Liver (tissue), 9 donors: ENCODE measurements around the gene UTP25. TPM values are rescaled to one million over a fixed set of nuclear protein-coding genes. Genes with fewer than 3 reads are reported as not detected.

Experiments used
- DNase-seq: peaks from one replicate; pipeline ENCODE4 v3.0.0-alpha.2; 2017; ENCODE audit warnings: low spot score
- H3K27ac ChIP-seq, 2 donors: one replicate each; pipeline ENCODE4 v1.7.0; 2013; ENCODE audit warnings: inconsistent platforms in 2 of 2, low read length in 2 of 2, control low read depth in 1 of 2, low read depth in 1 of 2, mild to moderate bottlenecking in 1 of 2
- H3K27me3 ChIP-seq, 4 donors: one replicate each; pipeline versions ENCODE4 v1.6.1 to v1.7.0; 2013; ENCODE audit warnings: low read length in 3 of 4, inconsistent platforms in 1 of 4, mild to moderate bottlenecking in 1 of 4, moderate library complexity in 1 of 4; ENCODE audit not compliant: control insufficient read depth in 4 of 4, insufficient read depth in 4 of 4
- H3K36me3 ChIP-seq, 4 donors: one replicate each; pipeline versions ENCODE4 v1.6.1 to v1.7.0; 2013; ENCODE audit warnings: low read length in 3 of 4, mild to moderate bottlenecking in 3 of 4, low read depth in 1 of 4, moderate library complexity in 1 of 4; ENCODE audit not compliant: control insufficient read depth in 4 of 4, insufficient read depth in 3 of 4
- H3K4me1 ChIP-seq, 4 donors: one replicate each; pipeline versions ENCODE4 v1.6.1 to v1.7.0; 2013; ENCODE audit warnings: low read length in 3 of 4, mild to moderate bottlenecking in 3 of 4, moderate library complexity in 1 of 4; ENCODE audit not compliant: control insufficient read depth in 4 of 4, insufficient read depth in 4 of 4
- H3K4me3 ChIP-seq, 3 donors: one replicate each; pipeline versions ENCODE4 v1.6.1 to v1.7.0; 2013; ENCODE audit warnings: low read length in 3 of 3, control low read depth in 1 of 3, low read depth in 1 of 3, mild to moderate bottlenecking in 1 of 3
- H3K9ac ChIP-seq, 2 donors: one replicate each; pipeline ENCODE4 v1.7.0; 2013; ENCODE audit warnings: low read length in 2 of 2, mild to moderate bottlenecking in 2 of 2, moderate library complexity in 2 of 2, control low read depth in 1 of 2, low read depth in 1 of 2
- H3K9me3 ChIP-seq, 4 donors: one replicate each; pipeline versions ENCODE4 v1.6.1 to v1.7.0; 2013; ENCODE audit warnings: low read length in 3 of 4; ENCODE audit not compliant: control insufficient read depth in 4 of 4
- EGR1 ChIP-seq, 2 donors: IDR thresholded peaks; 2 replicates each; pipeline ENCODE4 v1.6.1; 2016 to 2018; ENCODE audit warnings: antibody characterized with exemption in 2 of 2, low read depth in 2 of 2
- FOXA1 ChIP-seq: IDR thresholded peaks from 2 replicates; pipeline ENCODE4 v1.6.1; 2016; ENCODE audit warnings: antibody characterized with exemption
- FOXA2 ChIP-seq: IDR thresholded peaks from 2 replicates; pipeline ENCODE4 v1.6.1; 2016; ENCODE audit warnings: antibody characterized with exemption
- GABPA ChIP-seq, 2 donors: IDR thresholded peaks in 1 of 2; conservative IDR thresholded peaks in 1 of 2; 2 replicates each; pipeline ENCODE4 v1.6.1; 2016; ENCODE audit warnings: antibody characterized with exemption in 2 of 2, mild to moderate bottlenecking in 1 of 2, moderate library complexity in 1 of 2
- HNF4G ChIP-seq: IDR thresholded peaks from 2 replicates; pipeline ENCODE4 v1.6.1; 2016; ENCODE audit warnings: antibody characterized with exemption
- JUND ChIP-seq, 2 donors: IDR thresholded peaks; 2 replicates each; pipeline ENCODE4 v1.6.1; 2016; ENCODE audit warnings: antibody characterized with exemption in 2 of 2
- NR2F2 ChIP-seq: IDR thresholded peaks from 2 replicates; pipeline ENCODE4 v1.6.1; 2016; ENCODE audit warnings: antibody characterized with exemption
- RAD21 ChIP-seq, 2 donors: IDR thresholded peaks; 2 replicates each; pipeline ENCODE4 v1.6.1; 2016; ENCODE audit warnings: antibody characterized with exemption in 2 of 2, mild to moderate bottlenecking in 2 of 2
- RXRA ChIP-seq, 2 donors: IDR thresholded peaks; 2 replicates each; pipeline ENCODE4 v1.6.1; 2017 to 2018; ENCODE audit warnings: antibody characterized with exemption in 2 of 2, mild to moderate bottlenecking in 1 of 2
- SP1 ChIP-seq: IDR thresholded peaks from 2 replicates; pipeline ENCODE4 v1.6.1; 2018; ENCODE audit warnings: antibody characterized with exemption, mild to moderate bottlenecking
- TAF1 ChIP-seq: conservative IDR thresholded peaks from 2 replicates; pipeline ENCODE4 v1.6.1; 2016; ENCODE audit warnings: antibody characterized with exemption, mild to moderate bottlenecking
- YY1 ChIP-seq: IDR thresholded peaks from 2 replicates; pipeline ENCODE4 v1.6.1; 2016; ENCODE audit warnings: antibody characterized with exemption, mild to moderate bottlenecking
- WGBS: extraction: QIAGEN DNeasy Blood & Tissue Kit; methylation state at CpG from one replicate; pipeline ENCODE4 v1.1.7; 2013; 5-methylcytosine and 5-hydroxymethylcytosine counted together
- polyA plus RNA-seq, 2 donors: library from polyadenylated mRNA; stranded (reverse) in 1 of 2; unstranded in 1 of 2; fragments of 200-250 nt in 1 of 2; fragments of >200 nt in 1 of 2; fragmentation: Nextera tagmentation in 1 of 2; extraction: Ambion mirVana in 1 of 2; gene quantifications; one replicate each; pipeline versions ENCODE4 v1.2.1 to v1.2.3, GENCODE V29; 2013 to 2015
- total RNA-seq, 2 donors: library from RNA; depleted of rRNA; stranded (reverse); fragments of >200 nt; gene quantifications; one replicate each; pipeline ENCODE4 v1.2.3, GENCODE V29; 2014
- TF ChIP-seq, protein P1 (sequence below): IDR thresholded peaks from 2 replicates; pipeline ENCODE4 v1.6.1; 2016; ENCODE audit warnings: antibody characterized with exemption
- TF ChIP-seq, protein P2 (sequence below): IDR thresholded peaks from 2 replicates; pipeline ENCODE4 v1.6.1; 2016; ENCODE audit warnings: antibody characterized with exemption, mild to moderate bottlenecking
- TF ChIP-seq, protein P3 (sequence below): IDR thresholded peaks from 2 replicates; pipeline ENCODE4 v1.6.1; 2016; ENCODE audit warnings: antibody characterized with exemption
- TF ChIP-seq, protein P4 (sequence below): fragments of 150-350 bp; IDR thresholded peaks from 2 replicates; pipeline ENCODE4 v1.5.1; 2017; ENCODE audit warnings: improper control_type of control experiment, low read depth, low read length; ENCODE audit not compliant: missing input control
- TF ChIP-seq, protein P5 (sequence below): IDR thresholded peaks from 2 replicates; pipeline ENCODE4 v1.6.1; 2016; ENCODE audit warnings: antibody characterized with exemption
- donor health status: healthy.
- donor health status: healthy.
- donor health status: healthy.
- donor health status: healthy.
- donor health status: healthy.

Gene UTP25
- total and polyA plus RNA-seq, 4 donors, result 2.4 to 7.7 (median 3.0) TPM

DNA sequence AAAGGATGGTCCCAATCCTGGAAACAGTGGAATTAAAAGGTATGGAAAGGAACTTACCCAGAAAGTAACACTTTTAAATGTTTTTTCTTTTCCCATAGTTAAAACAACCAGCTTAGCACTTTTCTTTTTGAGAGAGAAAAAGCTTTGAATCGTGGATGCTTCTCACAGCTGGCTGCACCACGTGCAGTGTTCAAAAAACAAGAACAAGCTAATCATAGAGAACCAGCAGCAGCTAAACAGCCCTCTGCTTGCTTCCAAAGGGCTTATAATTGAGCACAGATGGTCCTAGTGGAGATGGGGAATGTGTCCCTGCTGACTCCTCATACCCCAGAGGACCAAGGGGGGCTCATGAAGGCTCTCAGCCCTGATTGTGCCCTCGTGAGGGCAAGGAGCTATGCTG is 26.4 kb downstream of the UTP25 start:
- TF ChIP-seq EGR1 (IDR thresholded peaks at IDR 0.05; ENCODE audit: low read depth in 2 of 2) (no peak), YY1 (no peak), NR2F2 (no peak)
- TF ChIP-seq, protein P1, sequence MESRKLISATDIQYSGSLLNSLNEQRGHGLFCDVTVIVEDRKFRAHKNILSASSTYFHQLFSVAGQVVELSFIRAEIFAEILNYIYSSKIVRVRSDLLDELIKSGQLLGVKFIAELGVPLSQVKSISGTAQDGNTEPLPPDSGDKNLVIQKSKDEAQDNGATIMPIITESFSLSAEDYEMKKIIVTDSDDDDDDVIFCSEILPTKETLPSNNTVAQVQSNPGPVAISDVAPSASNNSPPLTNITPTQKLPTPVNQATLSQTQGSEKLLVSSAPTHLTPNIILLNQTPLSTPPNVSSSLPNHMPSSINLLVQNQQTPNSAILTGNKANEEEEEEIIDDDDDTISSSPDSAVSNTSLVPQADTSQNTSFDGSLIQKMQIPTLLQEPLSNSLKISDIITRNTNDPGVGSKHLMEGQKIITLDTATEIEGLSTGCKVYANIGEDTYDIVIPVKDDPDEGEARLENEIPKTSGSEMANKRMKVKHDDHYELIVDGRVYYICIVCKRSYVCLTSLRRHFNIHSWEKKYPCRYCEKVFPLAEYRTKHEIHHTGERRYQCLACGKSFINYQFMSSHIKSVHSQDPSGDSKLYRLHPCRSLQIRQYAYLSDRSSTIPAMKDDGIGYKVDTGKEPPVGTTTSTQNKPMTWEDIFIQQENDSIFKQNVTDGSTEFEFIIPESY, result no peak
- H3K4me1 ChIP-seq, result no peaks in the 10 kb centered on the region
- DNase-seq, result no peak
- WGBS, result 81% methylated on average over 3 of the region's 3 CpGs
- no peaks in the 10 kb centered on the region for H3K27me3 ChIP-seq
- no peak overlapping the region for H3K9ac ChIP-seq
- no peaks in the 10 kb centered on the region for H3K9me3 ChIP-seq
- peaks cover 5 to 43% (median 21%) of the 10 kb centered on the region in 4 donors for H3K36me3 ChIP-seq
- no peak overlapping the region for H3K27ac ChIP-seq
- H3K4me3 ChIP-seq, result no peak overlapping the region

GRCh38 chr1:209855006-209855405 is 27.2 kb downstream of the UTP25 start:
- TF ChIP-seq GABPA (IDR thresholded peaks at IDR 0.05 in 1 of 2, conservative IDR thresholded peaks at IDR 0.05 in 1 of 2) (no peak), HNF4G (no peak), SP1 (no peak), YY1 (no peak), FOXA1 (no peak), JUND (IDR thresholded peaks at IDR 0.05) (no peak), TAF1 (no peak), RAD21 (IDR thresholded peaks at IDR 0.05) (no peak), RXRA (IDR thresholded peaks at IDR 0.05) (no peak), FOXA2 (no peak), EGR1 (IDR thresholded peaks at IDR 0.05; ENCODE audit: low read depth in 2 of 2) (no peak), NR2F2 (no peak)
- TF ChIP-seq, protein P1, result no peak
- TF ChIP-seq, protein P2, sequence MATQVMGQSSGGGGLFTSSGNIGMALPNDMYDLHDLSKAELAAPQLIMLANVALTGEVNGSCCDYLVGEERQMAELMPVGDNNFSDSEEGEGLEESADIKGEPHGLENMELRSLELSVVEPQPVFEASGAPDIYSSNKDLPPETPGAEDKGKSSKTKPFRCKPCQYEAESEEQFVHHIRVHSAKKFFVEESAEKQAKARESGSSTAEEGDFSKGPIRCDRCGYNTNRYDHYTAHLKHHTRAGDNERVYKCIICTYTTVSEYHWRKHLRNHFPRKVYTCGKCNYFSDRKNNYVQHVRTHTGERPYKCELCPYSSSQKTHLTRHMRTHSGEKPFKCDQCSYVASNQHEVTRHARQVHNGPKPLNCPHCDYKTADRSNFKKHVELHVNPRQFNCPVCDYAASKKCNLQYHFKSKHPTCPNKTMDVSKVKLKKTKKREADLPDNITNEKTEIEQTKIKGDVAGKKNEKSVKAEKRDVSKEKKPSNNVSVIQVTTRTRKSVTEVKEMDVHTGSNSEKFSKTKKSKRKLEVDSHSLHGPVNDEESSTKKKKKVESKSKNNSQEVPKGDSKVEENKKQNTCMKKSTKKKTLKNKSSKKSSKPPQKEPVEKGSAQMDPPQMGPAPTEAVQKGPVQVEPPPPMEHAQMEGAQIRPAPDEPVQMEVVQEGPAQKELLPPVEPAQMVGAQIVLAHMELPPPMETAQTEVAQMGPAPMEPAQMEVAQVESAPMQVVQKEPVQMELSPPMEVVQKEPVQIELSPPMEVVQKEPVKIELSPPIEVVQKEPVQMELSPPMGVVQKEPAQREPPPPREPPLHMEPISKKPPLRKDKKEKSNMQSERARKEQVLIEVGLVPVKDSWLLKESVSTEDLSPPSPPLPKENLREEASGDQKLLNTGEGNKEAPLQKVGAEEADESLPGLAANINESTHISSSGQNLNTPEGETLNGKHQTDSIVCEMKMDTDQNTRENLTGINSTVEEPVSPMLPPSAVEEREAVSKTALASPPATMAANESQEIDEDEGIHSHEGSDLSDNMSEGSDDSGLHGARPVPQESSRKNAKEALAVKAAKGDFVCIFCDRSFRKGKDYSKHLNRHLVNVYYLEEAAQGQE, result no peak
- TF ChIP-seq, protein P3, sequence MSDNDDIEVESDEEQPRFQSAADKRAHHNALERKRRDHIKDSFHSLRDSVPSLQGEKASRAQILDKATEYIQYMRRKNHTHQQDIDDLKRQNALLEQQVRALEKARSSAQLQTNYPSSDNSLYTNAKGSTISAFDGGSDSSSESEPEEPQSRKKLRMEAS, result no peak
- TF ChIP-seq, protein P4, sequence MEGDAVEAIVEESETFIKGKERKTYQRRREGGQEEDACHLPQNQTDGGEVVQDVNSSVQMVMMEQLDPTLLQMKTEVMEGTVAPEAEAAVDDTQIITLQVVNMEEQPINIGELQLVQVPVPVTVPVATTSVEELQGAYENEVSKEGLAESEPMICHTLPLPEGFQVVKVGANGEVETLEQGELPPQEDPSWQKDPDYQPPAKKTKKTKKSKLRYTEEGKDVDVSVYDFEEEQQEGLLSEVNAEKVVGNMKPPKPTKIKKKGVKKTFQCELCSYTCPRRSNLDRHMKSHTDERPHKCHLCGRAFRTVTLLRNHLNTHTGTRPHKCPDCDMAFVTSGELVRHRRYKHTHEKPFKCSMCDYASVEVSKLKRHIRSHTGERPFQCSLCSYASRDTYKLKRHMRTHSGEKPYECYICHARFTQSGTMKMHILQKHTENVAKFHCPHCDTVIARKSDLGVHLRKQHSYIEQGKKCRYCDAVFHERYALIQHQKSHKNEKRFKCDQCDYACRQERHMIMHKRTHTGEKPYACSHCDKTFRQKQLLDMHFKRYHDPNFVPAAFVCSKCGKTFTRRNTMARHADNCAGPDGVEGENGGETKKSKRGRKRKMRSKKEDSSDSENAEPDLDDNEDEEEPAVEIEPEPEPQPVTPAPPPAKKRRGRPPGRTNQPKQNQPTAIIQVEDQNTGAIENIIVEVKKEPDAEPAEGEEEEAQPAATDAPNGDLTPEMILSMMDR, result no peak
- TF ChIP-seq, protein P5, sequence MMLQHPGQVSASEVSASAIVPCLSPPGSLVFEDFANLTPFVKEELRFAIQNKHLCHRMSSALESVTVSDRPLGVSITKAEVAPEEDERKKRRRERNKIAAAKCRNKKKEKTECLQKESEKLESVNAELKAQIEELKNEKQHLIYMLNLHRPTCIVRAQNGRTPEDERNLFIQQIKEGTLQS, result no peak
- Histone ChIP-seq H3K4me1 (no peaks in the 10 kb centered on the region), H3K27ac (no peak overlapping the region), H3K27me3 (no peaks in the 10 kb centered on the region), H3K9me3 (no peaks in the 10 kb centered on the region), H3K36me3 (peaks cover 5 to 35% (median 19%) of the 10 kb centered on the region in 4 donors), H3K9ac (no peak overlapping the region), H3K4me3 (no peak overlapping the region)
- WGBS, result 88% methylated on average over 8 of the region's 8 CpGs
- no peak for DNase-seq
